K562 (cell line): ENCODE measurements around the gene RNF152. TPM values are rescaled to one million over a fixed set of nuclear protein-coding genes. Genes with fewer than 3 reads are reported as not detected.

Experiments used
- ATAC-seq: fragments of 200-7000 bp; cut with Tn5 transposase; 3 replicates; pipeline ENCODE4 v1.9.1; 2020; ENCODE audit warnings: moderate library complexity
- BruUV-seq: library from RNA; stranded (reverse); fragments of 400-500 nt; replicated peaks from 2 replicates; lab custom pipeline; 2021; lab: Mats Ljungman, UMichigan
- CTCF ChIA-PET: fragments of 300-600 bp; formaldehyde crosslinking; extraction: SDS; loops from one replicate; lab custom pipeline; 2021; ENCODE audit warnings: low intra/inter-chr PET ratio; lab: Yijun Ruan, JAX
- POLR2A ChIA-PET: fragments of 300-600, 350-650 bp; sonication (Branson Sonifier 250); formaldehyde crosslinking; extraction: SDS; loops from one replicate; lab custom pipeline; 2021; ENCODE audit warnings: antibody characterized with exemption, inconsistent platforms; lab: Yijun Ruan, JAX
- DNase-seq, 4 experiments: peaks; one replicate each; pipeline versions ENCODE4 v3.0.0 to v3.0.0-alpha.2; 2011 to 2018; ENCODE audit warnings: low spot score in 3 of 4, mixed read lengths in 3 of 4; ENCODE audit errors: extremely low read depth in 1 of 4
- FAIRE-seq: peaks from 2 replicates; lab custom pipeline; 2011; peaks lifted over from hg19 to GRCh38; lab: Jason Lieb, UNC
- H2AFZ ChIP-seq: 2 replicates; pipeline ENCODE4 v1.6.0; 2011; ENCODE audit warnings: low read depth, low read length, control low read depth, inconsistent platforms
- H3K27ac ChIP-seq: fragments of 200-600 bp; 3 replicates; pipeline ENCODE4 v1.8.0; 2011; ENCODE audit warnings: low read depth, mild to moderate bottlenecking, control low read depth, inconsistent platforms, low read length, moderate library complexity, mixed read lengths; ENCODE audit errors: extremely low read depth
- H3K27me3 ChIP-seq, 2 experiments: fragments of 300-600 bp in 1 of 2; 2 replicates in 1 of 2; 3 replicates in 1 of 2; pipeline versions ENCODE4 v1.6.0 to v1.8.0; 2011; ENCODE audit warnings: inconsistent platforms in 2 of 2, low read length in 2 of 2, mild to moderate bottlenecking in 1 of 2, mixed read lengths in 1 of 2, moderate library complexity in 1 of 2; ENCODE audit not compliant: control insufficient read depth in 2 of 2, insufficient read depth in 2 of 2
- H3K36me3 ChIP-seq: fragments of 300-600 bp; 3 replicates; pipeline ENCODE4 v1.8.0; 2011; ENCODE audit warnings: mild to moderate bottlenecking, low read length, inconsistent platforms; ENCODE audit not compliant: control insufficient read depth, insufficient read depth
- H3K4me1 ChIP-seq, 2 experiments: fragments of 200-600 bp in 1 of 2; replicated peaks in 1 of 2; 2 replicates in 1 of 2; 3 replicates in 1 of 2; pipeline versions ENCODE4 v1.5.1 to v1.8.0; 2011; ENCODE audit warnings: inconsistent platforms in 2 of 2, low read length in 2 of 2, mild to moderate bottlenecking in 1 of 2, mixed read lengths in 1 of 2, moderate library complexity in 1 of 2; ENCODE audit not compliant: control insufficient read depth in 2 of 2, insufficient read depth in 2 of 2
- H3K4me2 ChIP-seq: 2 replicates; pipeline ENCODE4 v1.6.1; 2011; ENCODE audit warnings: low read length, control low read depth, inconsistent platforms, mixed read lengths; ENCODE audit not compliant: insufficient read depth
- H3K4me3 ChIP-seq: fragments of 200-600 bp; sonication (generic), shearing (Covaris generic); 2 replicates; pipeline ENCODE4 v1.5.1; 2016; ENCODE audit warnings: control low read depth, inconsistent platforms
- H3K79me2 ChIP-seq: fragments of 200-600 bp; 3 replicates; pipeline ENCODE4 v1.8.0; 2011; ENCODE audit warnings: low read length, inconsistent platforms; ENCODE audit not compliant: control insufficient read depth, insufficient read depth
- H3K9ac ChIP-seq, 2 experiments: 2 replicates each; pipeline versions ENCODE4 v1.6.0 to v1.6.1; 2011; ENCODE audit warnings: low read depth in 2 of 2, low read length in 2 of 2, control low read depth in 1 of 2, inconsistent platforms in 1 of 2, mild to moderate bottlenecking in 1 of 2, mixed read lengths in 1 of 2; ENCODE audit not compliant: insufficient read depth in 1 of 2
- H3K9me1 ChIP-seq: one replicate; pipeline ENCODE4 v1.6.0; 2011; ENCODE audit warnings: inconsistent platforms, mild to moderate bottlenecking, low read length, moderate library complexity; ENCODE audit not compliant: control insufficient read depth, insufficient read depth
- H3K9me3 ChIP-seq: replicated peaks from 2 replicates; pipeline ENCODE4 v1.5.1; 2011; ENCODE audit warnings: low read depth, low read length, inconsistent platforms; ENCODE audit not compliant: control insufficient read depth, insufficient read depth
- H4K20me1 ChIP-seq: replicated peaks from 2 replicates; pipeline ENCODE4 v1.6.1; 2011; ENCODE audit warnings: low read length, inconsistent platforms, mixed read lengths; ENCODE audit not compliant: control insufficient read depth, insufficient read depth
- BCL6 ChIP-seq: fragments of 250-450 bp; sonication (Bioruptor Pico); IDR thresholded peaks from 2 replicates; pipeline ENCODE4 v1.4.0; 2020
- CREB1 ChIP-seq, 2 experiments: sonication (generic) in 1 of 2; formaldehyde crosslinking in 1 of 2; IDR thresholded peaks; 2 replicates each; pipeline versions ENCODE4 v1.6.1 to v1.8.0; 2012 to 2022; ENCODE audit warnings: inconsistent platforms in 1 of 2, mild to moderate bottlenecking in 1 of 2, missing genetic modification reagents in 1 of 2, moderate library complexity in 1 of 2
- CREB3 ChIP-seq: fragments of 450-650 bp; conservative IDR thresholded peaks from 2 replicates; pipeline ENCODE4 v1.6.1; 2016; ENCODE audit warnings: missing genetic modification characterization, low read depth, mild to moderate bottlenecking, missing compliant biosample characterization, moderate library complexity
- CREB5 ChIP-seq: fragments of 250-450 bp; sonication (Bioruptor Pico); IDR thresholded peaks from 2 replicates; pipeline ENCODE4 v1.5.0; 2020; ENCODE audit warnings: mild to moderate bottlenecking
- FOXJ2 ChIP-seq: fragments of 200-800 bp; sonication (Bioruptor generic); IDR thresholded peaks from 2 replicates; pipeline ENCODE4 v1.6.1; 2016; ENCODE audit warnings: missing genetic modification characterization, missing compliant biosample characterization
- KLF10 ChIP-seq: fragments of 250-450 bp; sonication (Bioruptor Pico); IDR thresholded peaks from 2 replicates; pipeline ENCODE4 v1.6.1; 2021; ENCODE audit warnings: matching md5 sums
- KLF6 ChIP-seq: fragments of 250-450 bp; sonication (Bioruptor Pico); IDR thresholded peaks from 2 replicates; pipeline ENCODE4 v1.4.0; 2020; ENCODE audit warnings: mild to moderate bottlenecking, moderate library complexity, borderline replicate concordance
- MED1 ChIP-seq: sonication (generic); formaldehyde crosslinking; IDR thresholded peaks from 2 replicates; pipeline ENCODE4 v1.8.1; 2023; ENCODE audit warnings: missing genetic modification reagents, borderline replicate concordance
- RAD51 ChIP-seq: fragments of 450-650 bp; IDR thresholded peaks from 2 replicates; pipeline ENCODE4 v1.7.1; 2016; ENCODE audit warnings: low read depth, mild to moderate bottlenecking, borderline replicate concordance
- RBM22 ChIP-seq: fragments of 200-400 bp; formaldehyde crosslinking; IDR thresholded peaks from 2 replicates; pipeline ENCODE4 v1.6.1; 2018; ENCODE audit warnings: low read length, low read depth; ENCODE audit not compliant: poor library complexity, severe bottlenecking
- SAFB ChIP-seq: fragments of 200-400 bp; formaldehyde crosslinking; IDR thresholded peaks from 2 replicates; pipeline ENCODE4 v1.6.1; 2017; ENCODE audit warnings: low read depth, low read length, borderline replicate concordance
- SAFB2 ChIP-seq: fragments of 200-400 bp; formaldehyde crosslinking; IDR thresholded peaks from 2 replicates; pipeline ENCODE4 v1.6.1; 2018; ENCODE audit warnings: borderline replicate concordance, low read length, low read depth, moderate library complexity; ENCODE audit not compliant: severe bottlenecking
- ZNF197 ChIP-seq: fragments of 200-800 bp; sonication (Bioruptor generic); IDR thresholded peaks from 2 replicates; pipeline ENCODE4 v1.6.1; 2016; ENCODE audit warnings: low read depth, missing genetic modification characterization, missing compliant biosample characterization
- ZNF316 ChIP-seq: fragments of 450-650 bp; IDR thresholded peaks from 2 replicates; pipeline ENCODE4 v1.6.1; 2016
- ZNF347 ChIP-seq: fragments of 450-650 bp; formaldehyde crosslinking; IDR thresholded peaks from 2 replicates; pipeline ENCODE4 v1.4.0; 2020; ENCODE audit warnings: low read depth, mild to moderate bottlenecking, moderate library complexity
- WGBS: fragments of 100-300 bp; shearing (Covaris generic); methylation state at CpG from one replicate; pipeline ENCODE4 v1.1.6; 2016; ENCODE audit warnings: low coverage, mixed read lengths; ENCODE audit not compliant: insufficient coverage; ENCODE audit errors: missing lambda C conversion rate; 5-methylcytosine and 5-hydroxymethylcytosine counted together
- in situ Hi-C: fragments of 300-500 bp; cut with MboI; formaldehyde crosslinking; loops from 4 replicates; pipeline ENCODE4 v1.15.0; 2018; ENCODE audit warnings: inconsistent platforms, mixed read lengths
- intact Hi-C: fragments of 100-400 bp; cut with micrococcal nuclease; formaldehyde crosslinking; loops from 2 replicates; pipeline ENCODE4 v1.14.2; 2022
- polyA plus RNA-seq, 8 experiments: library from polyadenylated mRNA; depleted of rRNA in 4 of 8; stranded (reverse) in 5 of 8; unstranded in 3 of 8; fragments of >200 nt; fragmentation: Nextera tagmentation in 2 of 8; fragmentation: Illumina TruSeq in 1 of 8; extraction: Ambion mirVana in 2 of 8; extraction: Trizol in 1 of 8; gene quantifications; 2 replicates each; pipeline versions ENCODE4 v1.2.1 to v1.2.3, GENCODE V29; 2011 to 2014; ENCODE audit warnings: inconsistent platforms in 1 of 8, missing spikeins in 1 of 8
- total RNA-seq, 7 experiments: library from RNA; depleted of rRNA in 6 of 7; stranded (reverse); fragments of >200 nt in 6 of 7; fragmentation: Illumina TruSeq in 2 of 7; extraction: Trizol in 2 of 7; gene quantifications; 2 replicates each; pipeline versions ENCODE4 v1.2.1 to v1.2.3, GENCODE V29; 2011 to 2021; ENCODE audit warnings: low replicate concordance in 1 of 7

The RNF152 gene
- total and polyA plus RNA-seq, 9 of the 15 experiments (the other 6 are each of a cell fraction or from before 2014, with no cell fraction given) = 0.04 to 0.05 TPM; not detected in 7

DNA sequence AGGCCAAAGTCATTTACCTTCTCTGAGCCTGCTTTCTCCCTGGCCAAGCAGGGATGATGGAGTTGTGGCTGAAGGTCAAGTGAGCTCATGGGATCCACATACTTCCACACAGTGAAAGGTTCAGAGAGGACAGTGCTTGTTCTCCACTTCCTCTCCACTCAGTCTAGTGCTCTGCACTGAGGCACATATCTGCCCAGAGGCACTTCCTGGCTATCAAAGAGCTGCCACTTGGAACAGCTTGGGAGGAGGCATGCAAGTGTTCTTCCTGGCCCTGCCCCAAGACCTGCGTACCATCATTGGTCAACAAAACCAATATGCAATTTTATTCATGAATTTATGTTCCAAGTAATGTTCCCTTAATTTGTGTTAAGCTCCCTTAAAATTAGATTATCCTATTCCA, 71.9 kb downstream of the RNF152 start (continued):
- no peak for TF ChIP-seq SAFB
- TF ChIP-seq KLF6 (CRISPR knock-in tag) = no peak
- no peak for TF ChIP-seq CREB5
- no peak for TF ChIP-seq ZNF316
- no peak for TF ChIP-seq MED1 (CRISPR knock-in tag)

DNA sequence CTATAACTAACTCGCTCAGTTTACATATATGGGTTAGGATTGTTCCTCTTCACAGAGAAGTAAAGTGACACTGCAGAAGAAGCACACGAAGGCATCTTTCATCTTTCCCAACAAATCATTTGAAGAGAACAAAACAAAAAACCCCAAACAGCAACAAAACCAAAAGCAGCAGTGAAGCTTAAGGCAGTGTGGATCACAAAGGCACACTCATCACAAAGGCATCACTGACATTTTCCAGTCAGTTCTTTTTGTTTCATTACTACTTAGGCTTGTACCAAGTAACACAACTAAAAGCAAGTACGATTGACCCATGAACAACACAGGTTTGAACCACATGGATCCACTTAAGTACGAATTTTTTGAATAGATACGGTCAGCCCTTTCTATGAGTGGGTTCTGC, 75.7 kb downstream of the RNF152 start:
- Histone ChIP-seq H3K4me2 (no peak overlapping the region), H3K4me3 (no peak overlapping the region), H3K4me1 (no peaks in the 10 kb centered on the region), H3K79me2 (no peaks in the 10 kb centered on the region), H3K9ac (no peak overlapping the region), H3K9me1 (no peaks in the 10 kb centered on the region), H2AFZ (no peak overlapping the region), H3K9me3 (no peaks in the 10 kb centered on the region), H4K20me1 (no peaks in the 10 kb centered on the region), H3K27me3 (peaks cover 0 to 6% of the 10 kb centered on the region in 2 experiments; a peak in 1 of 5 replicates), H3K27ac (no peak overlapping the region), H3K36me3 (no peaks in the 10 kb centered on the region)
- DNase-seq (no peak), ATAC-seq (no peak), FAIRE-seq (no peak)
- ChIA-PET CTCF (no interaction called here), POLR2A (no interaction called here)
- in situ Hi-C loops = no loop called here
- no TSS peak for BruUV-seq
- intact Hi-C loops = no loop called here
- WGBS = 0% methylated on average over 4 of the region's 5 CpGs
- TF ChIP-seq KLF10 (CRISPR knock-in tag) (no peak), RBM22 (no peak), ZNF347 (CRISPR knock-in tag) (no peak), FOXJ2 (tag) (no peak), CREB1 (IDR thresholded peaks at IDR 0.05) (no peak), CREB1 (CRISPR knock-in tag; IDR thresholded peaks at IDR 0.05) (no peak), RAD51 (no peak), ZNF197 (no peak), BCL6 (CRISPR knock-in tag) (no peak), SAFB2 (no peak), CREB3 (tag) (no peak)
